ENCODE data around the gene HEMK1. TPM values are rescaled to one million over a fixed set of nuclear protein-coding genes. Genes with fewer than 3 reads are reported as not detected.

HEMK1 gene
- total and polyA plus RNA-seq, 2 of the 8 experiments (the other 6 are each of a cell fraction or from before 2014, with no cell fraction given): 9.7 to 10.6 TPM

DNA sequence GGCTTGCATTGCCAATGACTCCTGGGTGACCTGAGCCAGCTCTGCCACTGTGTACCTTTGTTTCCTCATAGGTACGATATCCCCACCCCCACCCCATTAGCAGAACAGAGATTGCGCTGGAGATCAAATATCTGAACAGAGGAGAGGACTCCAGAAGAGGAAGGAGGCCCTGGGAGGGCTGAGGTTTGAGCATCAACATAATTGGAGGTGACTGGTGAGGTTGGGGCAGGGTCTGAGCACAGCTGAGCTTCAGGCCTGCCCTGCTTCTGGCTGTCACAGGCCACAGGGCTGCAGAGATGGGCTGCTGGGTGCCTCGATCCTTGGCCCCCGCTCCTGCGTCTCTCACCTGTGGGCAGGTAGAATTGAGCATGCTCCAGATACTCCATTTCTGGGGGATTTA, 44.6 kb upstream of the HEMK1 start:
- POLR2A ChIA-PET (ENCODE audit: partially characterized antibody): no interaction called here
- Histone ChIP-seq H3K23me2 (ENCODE audit: low read depth, low read length) (no peaks in the 10 kb centered on the region), H3K79me2 (ENCODE audit: control insufficient read depth in 1 of 2, insufficient read depth in 2 of 2, low read length in 2 of 2) (no peaks in the 10 kb centered on the region), H2BK120ac (replicated peaks; ENCODE audit: low read depth, low read length) (no peak overlapping the region), H4K5ac (ENCODE audit: insufficient read length, low read depth, low read length) (no peak overlapping the region), H3K56ac (replicated peaks; ENCODE audit: insufficient read length, low read depth, low read length) (no peak overlapping the region), H3K4me3 (ENCODE audit: extremely low read depth in 1 of 4, insufficient read depth in 2 of 4, low read depth in 3 of 4, low read length in 4 of 4) (no peak overlapping the region), H3K9ac (replicated peaks in 1 of 4; ENCODE audit: extremely low read depth in 1 of 4, low read depth in 3 of 4, low read length in 3 of 4) (no peak overlapping the region), H4K8ac (ENCODE audit: extremely low read depth, insufficient read depth, low read length) (no peak overlapping the region), H3K27ac (ENCODE audit: low read depth, low read length) (no peak overlapping the region), H3K18ac (ENCODE audit: extremely low read depth, low read length) (no peak overlapping the region), H2BK20ac (ENCODE audit: low read length) (no peak overlapping the region; the same call in 1 of the 2 replicates), H3K79me1 (ENCODE audit: low read depth, low read length) (no peaks in the 10 kb centered on the region), H3K14ac (ENCODE audit: insufficient read length) (no peak overlapping the region), H3K9me3 (ENCODE audit: insufficient read depth in 2 of 2, low read depth in 1 of 2, low read length in 1 of 2) (no peaks in the 10 kb centered on the region), H4K91ac (replicated peaks; ENCODE audit: insufficient read length, low read length) (peak overlapping the region; percentile 46), H3K4me1 (replicated peaks in 1 of 4; ENCODE audit: control insufficient read depth in 3 of 4, insufficient read depth in 4 of 4, low read length in 3 of 4) (peaks cover 3 to 35% (median 21%) of the 10 kb centered on the region in 4 experiments), H2BK12ac (ENCODE audit: low read depth, low read length) (peak overlapping the region; percentile 53; the same call in 1 of the 2 replicates), H2AFZ (ENCODE audit: low read length) (no peak overlapping the region), H4K20me1 (replicated peaks in 1 of 2; ENCODE audit: control insufficient read depth in 1 of 2, insufficient read depth in 2 of 2, low read length in 2 of 2) (no peaks in the 10 kb centered on the region), H3K4me2 (ENCODE audit: insufficient read depth in 1 of 2, low read depth in 2 of 2, low read length in 2 of 2) (no peak overlapping the region), H3K27me3 (replicated peaks in 1 of 4; ENCODE audit: control insufficient read depth in 3 of 4, extremely low read depth in 1 of 4, insufficient read depth in 3 of 4, low read length in 3 of 4) (peaks cover 0 to 6% (median 0%) of the 10 kb centered on the region in 4 experiments; a peak in 3 of 7 replicates), H2BK15ac (ENCODE audit: low read length) (peak overlapping the region; percentile 19; the same call in 1 of the 2 replicates), H2AK5ac (ENCODE audit: low read depth, low read length) (no peak overlapping the region), H3K36me3 (ENCODE audit: control insufficient read depth in 2 of 4, insufficient read depth in 4 of 4, low read length in 3 of 4) (no peaks in the 10 kb centered on the region), H3K4ac (replicated peaks; ENCODE audit: insufficient read length, low read depth, low read length) (no peak overlapping the region), H3K23ac (ENCODE audit: insufficient read length) (no peak overlapping the region), H2BK5ac (ENCODE audit: low read depth, low read length) (no peak overlapping the region)
- CTCF ChIA-PET (ENCODE audit: partially characterized antibody): interaction anchor here (1.2 to 9.1 kb wide), 9 partner anchors 7 to 149 kb away, joined by 3 to 129 read pairs (median 4); no protein-coding TSS in a partner anchor
- 83% methylated on average over 5 of the region's 5 CpGs; no CpG with 5 or more reads in 1 of the 2 experiments for WGBS, 2 experiments (ENCODE audit: extremely low coverage in 1 of 2, insufficient coverage in 1 of 2, insufficient read length in 1 of 2, insufficient replicate concordance in 2 of 2, low coverage in 1 of 2, low lambda C conversion rate in 2 of 2, missing lambda C conversion rate in 1 of 2)
- FAIRE-seq (no peak), DNase-seq (ENCODE audit: low read depth in 1 of 2, low spot score in 2 of 2) (no peak)
- no peak for TF ChIP-seq EGR1 (IDR thresholded peaks at IDR 0.05; ENCODE audit: borderline replicate concordance, low read depth, low read length)
- TF ChIP-seq SAP30 (IDR thresholded peaks at IDR 0.05; ENCODE audit: insufficient read depth, insufficient replicate concordance, low read length): no peak
- no peak for TF ChIP-seq CHD1 (IDR thresholded peaks at IDR 0.05; ENCODE audit: low read depth, low read length)
- no peak for TF ChIP-seq POLR2A (IDR thresholded peaks at IDR 0.05; ENCODE audit: control extremely low read depth in 1 of 2, low read depth in 2 of 2, low read length in 2 of 2)
- no peak for TF ChIP-seq RBBP5 (IDR thresholded peaks at IDR 0.05; ENCODE audit: borderline replicate concordance, low read depth, low read length)
- no peak for TF ChIP-seq NRF1 (IDR thresholded peaks at IDR 0.05; ENCODE audit: low read depth, low read length)
- TF ChIP-seq PHF8 (conservative IDR thresholded peaks at IDR 0.05; ENCODE audit: low read depth, low read length): no peak
- no peak for TF ChIP-seq KDM5A (IDR thresholded peaks at IDR 0.05; ENCODE audit: low read length)
- no peak for TF ChIP-seq ZNF274 (IDR thresholded peaks at IDR 0.05; ENCODE audit: borderline replicate concordance, extremely low read depth, low read length)
